Type B pancreatic cell (in vitro differentiated cells): ENCODE data around the gene NLGN3. TPM values are rescaled to one million over a fixed set of nuclear protein-coding genes. Genes with fewer than 3 reads are reported as not detected.

ENCODE experiments used
- DNase-seq: peaks from one replicate; pipeline ENCODE4 v3.0.0; 2021; ENCODE audit warnings: mixed read lengths; ENCODE audit not compliant: unreplicated experiment; ENCODE audit errors: extremely low spot score
- H3K27ac Mint-ChIP-seq: 2 replicates; pipeline ENCODE4 v1.8.0; 2021; ENCODE audit warnings: mild to moderate bottlenecking, mixed read lengths
- H3K27me3 Mint-ChIP-seq: 2 replicates; pipeline ENCODE4 v1.8.0; 2021; ENCODE audit warnings: mixed read lengths
- H3K36me3 Mint-ChIP-seq: 2 replicates; pipeline ENCODE4 v1.8.0; 2021; ENCODE audit warnings: mixed read lengths
- H3K4me1 Mint-ChIP-seq: one replicate; pipeline ENCODE4 v1.8.0; 2021; ENCODE audit warnings: mixed read lengths; ENCODE audit not compliant: unreplicated experiment
- H3K4me3 Mint-ChIP-seq: 2 replicates; pipeline ENCODE4 v1.8.0; 2021; ENCODE audit warnings: mild to moderate bottlenecking, mixed read lengths
- H3K9me3 Mint-ChIP-seq: 2 replicates; pipeline ENCODE4 v1.8.0; 2021; ENCODE audit warnings: mixed read lengths
- total RNA-seq: library from RNA; stranded (reverse); gene quantifications from 2 replicates; pipeline ENCODE4 v1.2.1, GENCODE V29; 2021; ENCODE audit warnings: low replicate concordance
- TF ChIP-seq, protein P1 (sequence below): fragments of 200-600 bp; sonication (generic); conservative IDR thresholded peaks from 2 replicates; pipeline ENCODE4 v1.5.0; 2021; ENCODE audit warnings: antibody characterized with exemption, mild to moderate bottlenecking

NLGN3 gene
- total RNA-seq, 1 donor from 2014 or later = 17.9 TPM

DNA sequence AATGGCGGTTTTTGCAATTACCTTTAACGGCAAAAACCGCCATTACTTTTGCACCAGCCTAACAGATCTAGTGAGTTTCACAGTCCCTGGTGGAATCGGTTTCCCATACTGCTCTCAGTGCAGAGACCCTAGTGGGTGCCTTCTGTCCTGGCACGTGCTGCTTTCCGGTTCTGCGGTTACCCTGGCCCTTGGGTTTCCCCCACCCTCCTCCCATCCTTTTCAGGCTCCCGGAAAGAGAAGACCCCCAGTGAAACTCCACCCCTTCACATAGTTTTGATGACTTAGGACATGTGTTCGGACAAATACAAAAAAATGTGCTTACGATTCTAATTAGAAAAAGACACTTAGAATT lies 36.9 kb downstream of the NLGN3 start:
- no peak for DNase-seq
- Mint-ChIP-seq H3K36me3 (no peaks in the 10 kb centered on the region), H3K9me3 (no peaks in the 10 kb centered on the region), H3K4me1 (peaks cover 20% of the 10 kb centered on the region), H3K27me3 (no peaks in the 10 kb centered on the region), H3K27ac (peak overlapping the region; percentile 97), H3K4me3 (peak overlapping the region; percentile 92)
- TF ChIP-seq, protein P1, sequence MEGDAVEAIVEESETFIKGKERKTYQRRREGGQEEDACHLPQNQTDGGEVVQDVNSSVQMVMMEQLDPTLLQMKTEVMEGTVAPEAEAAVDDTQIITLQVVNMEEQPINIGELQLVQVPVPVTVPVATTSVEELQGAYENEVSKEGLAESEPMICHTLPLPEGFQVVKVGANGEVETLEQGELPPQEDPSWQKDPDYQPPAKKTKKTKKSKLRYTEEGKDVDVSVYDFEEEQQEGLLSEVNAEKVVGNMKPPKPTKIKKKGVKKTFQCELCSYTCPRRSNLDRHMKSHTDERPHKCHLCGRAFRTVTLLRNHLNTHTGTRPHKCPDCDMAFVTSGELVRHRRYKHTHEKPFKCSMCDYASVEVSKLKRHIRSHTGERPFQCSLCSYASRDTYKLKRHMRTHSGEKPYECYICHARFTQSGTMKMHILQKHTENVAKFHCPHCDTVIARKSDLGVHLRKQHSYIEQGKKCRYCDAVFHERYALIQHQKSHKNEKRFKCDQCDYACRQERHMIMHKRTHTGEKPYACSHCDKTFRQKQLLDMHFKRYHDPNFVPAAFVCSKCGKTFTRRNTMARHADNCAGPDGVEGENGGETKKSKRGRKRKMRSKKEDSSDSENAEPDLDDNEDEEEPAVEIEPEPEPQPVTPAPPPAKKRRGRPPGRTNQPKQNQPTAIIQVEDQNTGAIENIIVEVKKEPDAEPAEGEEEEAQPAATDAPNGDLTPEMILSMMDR = no peak

DNA sequence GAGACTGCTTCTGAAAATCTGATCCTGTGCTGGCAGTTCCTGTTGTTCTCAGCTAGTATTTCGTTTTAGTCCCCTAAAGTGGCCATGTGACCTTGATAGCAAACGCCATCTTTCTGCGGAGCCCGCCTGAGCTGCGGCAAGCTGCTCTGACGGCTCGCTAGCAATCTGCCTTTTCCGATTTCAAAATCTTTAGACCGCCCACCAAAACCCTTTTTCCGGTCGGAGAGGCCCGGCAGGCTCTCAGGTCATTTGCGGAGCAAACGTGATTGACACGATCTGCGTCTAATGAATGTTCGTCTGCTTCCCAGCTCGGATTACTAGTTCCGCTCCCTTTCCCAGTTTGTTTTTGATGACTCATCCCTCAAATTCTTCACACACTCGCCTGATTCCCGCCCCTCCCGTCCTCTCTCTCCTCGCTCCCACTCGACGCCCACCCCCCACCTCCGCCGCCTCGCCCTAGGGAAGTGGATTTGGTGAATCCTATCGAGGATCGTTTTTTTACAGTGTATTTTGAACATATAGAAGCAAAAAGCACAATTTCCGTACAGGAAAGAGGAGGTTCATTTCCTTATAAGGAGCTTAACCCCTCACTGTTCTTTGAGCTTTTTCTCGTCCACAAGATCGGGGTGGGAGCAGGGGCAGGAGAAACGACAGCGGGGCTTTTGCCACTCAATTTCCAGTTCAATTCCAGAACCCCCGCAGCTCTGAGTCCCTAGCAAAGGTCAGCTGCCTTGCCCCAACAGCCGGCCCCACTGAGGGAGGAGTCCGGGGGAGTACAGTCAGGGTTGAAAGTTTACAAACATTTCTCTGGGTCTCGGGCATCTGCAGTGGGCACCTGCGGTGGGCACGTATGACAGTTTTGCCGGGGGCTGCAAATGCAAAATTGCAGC lies 37.5 kb downstream of the NLGN3 start:
- peak overlapping the region; percentile 92 for H3K4me3 Mint-ChIP-seq
- peak; percentile 84 for DNase-seq
- H3K27me3 Mint-ChIP-seq = no peaks in the 10 kb centered on the region
- TF ChIP-seq, protein P1 = no peak
- H3K9me3 Mint-ChIP-seq = no peaks in the 10 kb centered on the region
- H3K27ac Mint-ChIP-seq = peak overlapping the region; percentile 97
- no peaks in the 10 kb centered on the region for H3K36me3 Mint-ChIP-seq
- peaks cover 20% of the 10 kb centered on the region for H3K4me1 Mint-ChIP-seq

DNA sequence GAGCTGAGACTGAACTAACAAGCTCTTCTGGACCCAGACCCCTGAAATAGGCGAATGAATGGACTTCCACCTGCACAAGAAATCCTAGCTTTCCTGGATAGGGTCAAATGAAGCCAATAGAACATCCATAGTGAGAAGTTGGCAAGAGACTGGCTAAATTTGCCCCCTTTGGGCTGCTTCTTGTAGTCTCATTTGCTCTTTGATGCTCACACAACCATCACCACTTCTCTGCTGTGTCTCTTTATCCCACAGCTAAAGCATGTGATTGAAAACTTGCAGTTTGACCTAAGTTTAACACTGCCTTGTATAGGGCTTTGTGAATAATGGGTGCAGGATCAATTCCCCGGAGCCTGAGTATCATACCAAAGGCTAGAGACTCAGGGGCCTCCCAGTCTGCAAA lies 38.2 kb downstream of the NLGN3 start:
- Mint-ChIP-seq H3K27ac (peak overlapping the region; percentile 97), H3K9me3 (no peaks in the 10 kb centered on the region), H3K27me3 (no peaks in the 10 kb centered on the region), H3K4me1 (peaks cover 20% of the 10 kb centered on the region), H3K4me3 (peak overlapping the region; percentile 92), H3K36me3 (no peaks in the 10 kb centered on the region)
- no peak for DNase-seq
- TF ChIP-seq, protein P1 = no peak

DNA sequence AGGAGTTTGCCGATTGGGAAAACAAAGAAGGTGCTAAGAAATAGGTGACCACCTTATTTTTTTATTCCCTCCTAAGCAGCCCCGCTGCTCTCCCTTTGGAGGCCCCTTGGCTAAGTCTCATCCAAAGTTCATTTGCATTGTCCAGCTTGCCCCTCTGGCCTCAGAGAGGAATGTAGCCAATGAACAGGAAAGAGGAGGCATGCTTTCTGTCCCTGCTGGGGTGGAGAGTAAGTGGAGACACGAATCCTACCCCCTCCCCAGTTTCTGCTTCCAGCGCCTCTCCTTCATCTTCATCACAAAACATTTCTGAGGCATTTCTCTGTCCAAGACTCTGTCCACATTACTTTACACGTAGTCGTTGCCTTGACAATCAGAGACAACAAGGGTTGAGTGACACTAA lies 38.7 kb downstream of the NLGN3 start:
- peak overlapping the region; percentile 97 for H3K27ac Mint-ChIP-seq
- no peaks in the 10 kb centered on the region for H3K27me3 Mint-ChIP-seq
- no peaks in the 10 kb centered on the region for H3K36me3 Mint-ChIP-seq
- no peak overlapping the region for H3K4me3 Mint-ChIP-seq
- peaks cover 20% of the 10 kb centered on the region for H3K4me1 Mint-ChIP-seq
- no peaks in the 10 kb centered on the region for H3K9me3 Mint-ChIP-seq
- TF ChIP-seq, protein P1 = no peak
- no peak for DNase-seq

- H3K4me1 Mint-ChIP-seq = peaks cover 20% of the 10 kb centered on the region
- H3K36me3 Mint-ChIP-seq = no peaks in the 10 kb centered on the region
- H3K9me3 Mint-ChIP-seq = no peaks in the 10 kb centered on the region
- H3K27ac Mint-ChIP-seq = peak overlapping the region; percentile 97
- DNase-seq = no peak
- no peak overlapping the region for H3K4me3 Mint-ChIP-seq
- H3K27me3 Mint-ChIP-seq = no peaks in the 10 kb centered on the region
- TF ChIP-seq, protein P1 = no peak
Measured at GRCh38 chrX:71184092-71184491, 39.5 kb downstream of the NLGN3 start.
